ENCODE data around the gene PCNA. TPM values are rescaled to one million over a fixed set of nuclear protein-coding genes. Genes with fewer than 3 reads are reported as not detected.
"Not testable (repeated sequence)": the region's sequence is repeated elsewhere in the genome, so short reads cannot be mapped to it uniquely, and the experiment has no call there.

The PCNA gene
- polyA plus RNA-seq, 4 donors = 171 to 198 (median 175) TPM

- no peak for DNase-seq (ENCODE audit: low read depth in 4 of 4, low spot score in 3 of 4)
These were observed 15.3 kb downstream of the PCNA start for GRCh38 chr20:5104479-5104878.

- peak in 3 of 4 donors; percentile 23 to 51 (median 40) for DNase-seq (ENCODE audit: low read depth in 4 of 4, low spot score in 3 of 4)
These were observed 18.9 kb downstream of the PCNA start for GRCh38 chr20:5100684-5101347.

GRCh38 chr20:5099909-5100308 lies 19.8 kb downstream of the PCNA start:
- DNase-seq (ENCODE audit: low read depth in 4 of 4, low spot score in 3 of 4) = not testable (repeated sequence)

- not testable (repeated sequence) for DNase-seq (ENCODE audit: low read depth in 4 of 4, low spot score in 3 of 4)
These were observed 20.7 kb downstream of the PCNA start for GRCh38 chr20:5099009-5099408.

- no peak for DNase-seq (ENCODE audit: low read depth in 4 of 4, low spot score in 3 of 4)
These were observed 23.3 kb downstream of the PCNA start for GRCh38 chr20:5096463-5096862.

GRCh38 chr20:5095931-5096330 lies 23.8 kb downstream of the PCNA start:
- DNase-seq (ENCODE audit: low read depth in 4 of 4, low spot score in 3 of 4) = no peak

GRCh38 chr20:5095454-5095853 lies 24.3 kb downstream of the PCNA start:
- DNase-seq (ENCODE audit: low read depth in 4 of 4, low spot score in 3 of 4) = no peak

- no peak for DNase-seq (ENCODE audit: low read depth in 4 of 4, low spot score in 3 of 4)
These were observed 26.9 kb downstream of the PCNA start for GRCh38 chr20:5092765-5093339.

- DNase-seq (ENCODE audit: low read depth in 4 of 4, low spot score in 3 of 4) = no peak
These were observed 27.9 kb downstream of the PCNA start for GRCh38 chr20:5091902-5092301.

GRCh38 chr20:5090191-5090590 lies 29.6 kb downstream of the PCNA start:
- DNase-seq (ENCODE audit: low read depth in 4 of 4, low spot score in 3 of 4) = no peak

- no peak for DNase-seq (ENCODE audit: low read depth in 4 of 4, low spot score in 3 of 4)
These were observed 31.1 kb downstream of the PCNA start for GRCh38 chr20:5088688-5089087.

DNA sequence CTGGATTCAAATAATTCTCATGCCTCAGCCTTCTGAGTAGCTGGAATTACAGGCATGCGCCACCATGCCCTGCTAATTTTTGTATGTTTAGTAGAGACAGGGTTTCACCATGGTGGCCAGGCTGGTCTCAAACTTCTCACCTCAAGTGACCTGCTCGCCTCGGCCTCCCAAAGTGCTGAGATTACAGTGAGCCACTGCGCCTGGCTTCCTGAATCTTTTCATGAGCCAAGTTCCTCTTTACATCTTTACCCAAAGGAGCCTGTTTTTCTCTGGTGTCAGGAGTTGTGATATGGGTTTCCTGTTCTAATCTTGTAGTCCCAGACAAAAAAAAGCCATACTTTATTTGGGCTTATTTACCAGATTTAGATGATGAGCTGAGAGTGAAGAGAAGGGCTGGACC lies 34.4 kb downstream of the PCNA start:
- no peak for DNase-seq (ENCODE audit: low read depth in 4 of 4, low spot score in 3 of 4)

GRCh38 chr20:5080384-5080877 lies 39.3 kb downstream of the PCNA start:
- no peak for DNase-seq (ENCODE audit: low read depth in 4 of 4, low spot score in 3 of 4)

DNA sequence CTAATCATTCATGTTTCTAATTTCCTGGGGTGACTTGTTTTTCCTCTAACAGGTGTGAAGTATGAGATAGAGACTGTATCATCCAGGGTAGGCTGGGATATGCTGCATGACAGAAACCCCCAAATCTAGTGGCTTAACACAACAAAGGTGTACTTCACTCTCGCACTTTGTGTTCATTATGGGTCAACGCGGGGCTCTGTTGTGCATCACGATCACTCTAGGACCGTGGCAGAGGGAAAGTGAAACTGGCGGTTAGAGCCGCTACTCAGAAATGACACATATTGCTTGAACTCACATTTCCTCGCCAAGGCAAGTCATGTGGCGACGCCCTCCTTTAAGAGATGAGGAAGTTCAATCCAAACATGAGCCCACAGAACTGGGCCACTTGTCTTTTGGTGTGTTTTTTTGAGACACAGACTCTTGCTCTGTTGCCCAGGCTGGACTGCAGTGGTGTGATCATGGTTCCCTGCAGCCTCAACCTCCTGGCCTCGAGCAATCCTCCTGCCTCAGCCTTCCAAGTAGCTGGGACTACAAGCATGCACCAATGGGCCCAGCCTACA lies 41.3 kb downstream of the PCNA start:
- no peak for DNase-seq (ENCODE audit: low read depth in 4 of 4, low spot score in 3 of 4)

DNA sequence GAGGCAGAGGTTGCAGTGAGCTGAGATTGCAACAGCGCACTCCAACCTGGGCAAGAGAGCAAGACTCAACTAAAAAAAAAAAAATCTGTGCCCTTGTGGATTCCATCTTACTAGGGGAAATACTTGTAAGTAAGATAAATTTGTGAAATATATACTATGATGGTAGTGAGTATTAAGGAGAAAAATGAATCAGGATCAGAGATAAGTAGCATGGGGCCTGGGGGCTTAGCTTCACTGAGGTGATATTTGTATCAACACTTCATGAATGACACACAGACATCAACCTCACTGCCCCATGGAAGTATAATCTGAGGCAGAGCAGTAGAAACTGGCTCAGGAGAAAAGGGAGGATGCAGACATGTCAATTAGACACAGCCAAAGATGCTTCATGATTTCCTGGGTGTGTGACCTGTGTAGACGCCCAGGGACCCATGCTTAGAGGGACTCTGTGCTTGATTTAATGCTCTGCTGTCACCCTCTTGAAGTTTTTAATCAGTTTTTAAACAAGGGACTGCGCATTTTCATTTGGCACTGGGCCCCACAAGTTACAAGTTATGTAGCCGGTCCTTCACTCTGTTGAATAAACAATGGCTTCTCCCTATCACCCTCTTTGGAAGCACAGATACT lies 41.9 kb downstream of the PCNA start:
- no peak for DNase-seq (ENCODE audit: low read depth in 4 of 4, low spot score in 3 of 4)

DNA sequence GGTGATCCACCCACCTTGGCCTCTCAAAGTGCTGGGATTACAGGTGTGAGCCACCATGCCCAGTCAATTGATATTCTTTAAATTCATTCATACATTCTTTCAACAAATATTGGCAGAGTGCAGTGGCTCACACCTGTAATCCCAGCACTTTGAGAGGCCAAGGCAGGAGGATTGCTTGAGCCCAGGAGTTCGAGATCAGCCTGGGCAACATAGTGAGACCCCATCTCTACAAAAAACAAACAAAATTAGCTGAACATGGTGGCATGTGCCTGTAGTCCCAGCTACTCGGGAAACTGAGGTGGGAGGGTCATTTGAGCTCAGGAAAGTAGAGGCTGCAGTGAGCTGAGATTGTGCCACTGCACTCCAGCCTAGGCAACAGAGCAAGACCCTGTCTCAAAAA lies 42.8 kb downstream of the PCNA start:
- DNase-seq (ENCODE audit: low read depth in 4 of 4, low spot score in 3 of 4) = not testable (repeated sequence)

DNA sequence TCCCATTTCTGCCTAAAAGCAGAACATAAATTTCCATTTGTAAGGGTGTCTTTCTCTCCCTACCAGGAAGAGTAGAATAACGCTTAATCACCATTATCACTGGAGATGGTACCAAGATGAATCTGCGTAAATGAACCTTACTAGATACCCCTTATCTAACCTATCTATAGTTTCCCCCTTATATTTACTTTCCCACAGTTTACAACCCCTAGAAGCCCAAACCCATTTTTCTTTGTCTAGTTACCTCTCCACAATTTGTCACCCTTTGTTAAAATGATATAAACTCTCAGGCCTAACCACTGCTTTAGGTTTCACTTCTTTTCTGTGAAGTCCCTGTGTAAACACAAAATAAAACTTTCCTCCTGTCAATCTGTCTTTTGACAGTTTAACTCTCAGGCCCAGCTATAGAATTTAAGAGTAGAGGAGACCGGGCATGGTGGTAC lies 45.5 kb downstream of the PCNA start:
- DNase-seq (ENCODE audit: low read depth in 4 of 4, low spot score in 3 of 4) = no peak

GRCh38 chr20:5073660-5074231 lies 46.0 kb downstream of the PCNA start:
- no peak for DNase-seq (ENCODE audit: low read depth in 4 of 4, low spot score in 3 of 4)

- DNase-seq (ENCODE audit: low read depth in 4 of 4, low spot score in 3 of 4) = no peak
These were observed 46.8 kb downstream of the PCNA start for GRCh38 chr20:5072756-5073659.

DNA sequence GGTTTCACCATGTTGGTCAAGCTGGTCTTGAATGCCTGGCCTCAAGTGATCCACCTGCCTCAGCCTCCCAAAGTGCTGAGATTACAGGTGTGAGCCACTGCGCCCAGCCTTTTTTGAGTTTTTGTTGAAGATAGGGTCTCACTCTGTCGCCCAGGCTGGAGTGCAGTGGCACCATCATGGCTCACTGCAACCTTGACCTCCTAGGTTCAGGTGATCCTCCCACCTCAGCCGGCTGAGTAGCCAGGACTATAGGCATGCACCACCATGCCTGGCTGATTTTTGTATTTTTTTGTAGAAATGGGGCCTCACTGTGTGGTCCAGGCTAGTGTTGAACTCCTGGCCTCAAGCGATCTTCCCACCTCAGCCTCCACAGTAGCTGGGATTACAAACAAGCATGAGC lies 47.8 kb downstream of the PCNA start:
- DNase-seq (ENCODE audit: low read depth in 4 of 4, low spot score in 3 of 4) = not testable (repeated sequence)
